Skeletal muscle satellite cell (primary cell): ENCODE data around the gene ZNF609.
"Not testable (repeated sequence)": the region's sequence is repeated elsewhere in the genome, so short reads cannot be mapped to it uniquely, and the experiment has no call there.

Source experiments
- H3K27me3 ChIP-seq: 2 replicates; pipeline ENCODE4 v1.7.0; 2013; ENCODE audit warnings: low read length; ENCODE audit not compliant: control insufficient read depth, insufficient read depth
- H3K36me3 ChIP-seq: 2 replicates; pipeline ENCODE4 v1.7.0; 2013; ENCODE audit warnings: mild to moderate bottlenecking, control low read depth, low read length; ENCODE audit not compliant: insufficient read depth
- H3K4me1 ChIP-seq: 2 replicates; pipeline ENCODE4 v1.7.0; 2013; ENCODE audit warnings: low read length; ENCODE audit not compliant: control insufficient read depth, insufficient read depth
- H3K4me2 ChIP-seq: 2 replicates; pipeline ENCODE4 v1.7.0; 2013; ENCODE audit warnings: mild to moderate bottlenecking, low read length
- H3K4me3 ChIP-seq: 2 replicates; pipeline ENCODE4 v1.7.0; 2013; ENCODE audit warnings: low read length
- H3K9ac ChIP-seq: 2 replicates; pipeline ENCODE4 v1.7.0; 2013; ENCODE audit warnings: mild to moderate bottlenecking, low read depth, low read length, moderate library complexity
- H3K9me3 ChIP-seq: replicated peaks from 2 replicates; pipeline ENCODE4 v1.7.0; 2013; ENCODE audit warnings: mild to moderate bottlenecking, control low read depth, low read length

The ZNF609 gene

DNA sequence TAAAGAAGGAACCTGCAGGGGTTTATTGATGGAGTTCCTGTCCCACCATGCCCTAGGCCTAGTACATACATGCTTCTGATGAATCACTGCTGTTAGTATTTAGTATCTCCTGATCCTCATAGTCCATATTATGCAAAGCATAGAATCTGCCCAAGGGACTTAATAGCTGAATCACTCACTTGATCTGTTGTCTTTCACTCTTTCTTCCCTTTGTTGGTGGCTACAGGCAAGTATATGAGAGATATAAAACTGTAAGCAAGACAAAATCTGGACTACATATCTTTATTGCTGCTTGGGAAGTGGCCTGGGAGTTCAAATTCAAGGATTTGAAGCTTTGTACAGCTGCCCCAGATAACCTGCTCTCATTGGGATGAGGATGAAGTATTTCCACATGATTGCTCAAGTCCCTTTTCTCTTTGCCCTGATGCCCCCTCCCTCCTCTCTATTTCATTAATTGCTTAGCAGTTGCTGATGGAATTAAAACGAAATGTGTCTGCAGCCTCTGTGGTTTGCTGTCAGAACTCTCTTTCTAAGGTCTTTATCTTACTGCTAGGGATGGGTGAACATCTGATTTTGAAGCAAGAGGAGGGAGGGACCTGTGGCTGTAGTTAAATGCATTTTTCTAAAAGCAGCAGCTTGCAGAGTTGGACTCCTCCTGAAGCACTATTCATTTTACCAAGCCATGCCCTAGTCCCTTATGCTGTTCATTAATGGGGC, 114.1 kb downstream of the ZNF609 start:
- Histone ChIP-seq H3K4me3 (no peak overlapping the region), H3K4me1 (peaks cover 8% of the 10 kb centered on the region), H3K4me2 (no peak overlapping the region), H3K27me3 (no peaks in the 10 kb centered on the region), H3K36me3 (no peaks in the 10 kb centered on the region), H3K9ac (no peak overlapping the region), H3K9me3 (no peaks in the 10 kb centered on the region)

DNA sequence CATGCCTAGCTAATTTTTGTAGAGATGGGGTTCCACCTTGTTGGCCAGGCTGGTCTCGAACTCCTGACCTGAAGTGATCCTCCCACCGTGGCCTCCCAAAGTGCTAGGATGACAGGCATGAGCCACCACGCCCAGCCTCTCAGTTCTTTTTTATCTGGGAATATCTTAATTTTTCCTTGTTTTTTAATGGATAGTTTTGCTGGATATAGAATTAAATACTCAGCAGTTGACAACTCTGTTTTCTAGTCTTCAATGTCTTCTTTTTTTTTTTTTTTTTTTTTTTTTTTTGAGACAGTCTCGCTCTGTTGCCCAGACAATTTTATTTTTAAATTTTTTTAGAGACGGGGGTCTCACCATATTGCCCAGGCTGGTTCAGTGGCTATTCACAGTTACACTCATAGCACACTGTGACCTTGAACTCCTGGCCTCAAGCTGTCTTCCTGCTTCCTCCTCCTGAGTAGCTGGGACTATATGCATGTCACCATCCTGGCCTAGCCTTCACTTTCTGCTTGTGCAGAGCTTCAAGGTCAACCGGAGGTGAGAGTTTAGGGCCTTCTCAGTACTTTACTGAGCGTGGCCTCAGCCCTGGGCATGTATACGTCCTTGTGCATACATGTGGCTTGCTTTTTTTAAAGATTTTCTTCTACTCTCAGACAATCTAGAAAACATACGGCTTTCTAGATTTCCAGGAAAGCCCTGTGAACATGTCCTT, 120.5 kb downstream of the ZNF609 start:
- Histone ChIP-seq H3K4me3 (no peak overlapping the region), H3K4me1 (peaks cover 8% of the 10 kb centered on the region), H3K4me2 (no peak overlapping the region), H3K36me3 (no peaks in the 10 kb centered on the region), H3K9ac (no peak overlapping the region), H3K27me3 (no peaks in the 10 kb centered on the region), H3K9me3 (peaks cover 5% of the 10 kb centered on the region)

DNA sequence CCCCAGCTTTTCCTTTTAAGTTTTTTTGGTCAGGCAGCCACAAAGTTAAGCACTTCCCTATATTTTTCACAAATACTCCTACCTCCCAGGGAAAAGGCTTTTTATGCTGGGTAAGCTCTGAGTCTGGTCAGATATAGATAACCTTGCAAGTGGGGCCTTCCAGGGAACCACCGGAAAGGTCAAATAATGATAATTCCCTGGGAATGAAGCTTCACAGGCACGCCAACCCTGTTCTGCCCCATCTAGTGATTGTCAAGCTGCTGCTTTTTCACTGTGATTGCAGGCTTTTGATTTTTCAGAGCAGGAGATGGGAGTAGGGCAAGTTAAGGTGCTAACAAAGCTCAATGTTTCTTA, 121.0 kb downstream of the ZNF609 start:
- peaks cover 8% of the 10 kb centered on the region for H3K4me1 ChIP-seq

DNA sequence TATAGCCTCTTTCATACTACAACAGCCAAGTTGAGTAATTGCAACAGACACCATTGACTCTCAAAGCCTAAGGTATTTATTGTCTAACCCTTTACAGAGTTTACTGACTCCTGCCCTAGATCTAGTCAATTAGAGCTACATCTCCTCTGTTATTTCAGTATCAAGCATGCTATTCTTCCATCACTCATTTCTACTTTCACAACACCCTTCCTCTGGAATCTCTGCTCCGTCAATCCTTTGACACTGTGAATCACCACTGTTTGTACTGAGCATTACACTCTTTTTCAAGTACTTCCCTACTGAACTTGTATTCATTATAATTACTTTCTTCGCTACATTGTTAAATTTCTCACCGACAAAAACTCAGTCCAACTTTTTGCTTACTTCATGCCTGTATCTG, 121.8 kb downstream of the ZNF609 start:
- Histone ChIP-seq H3K27me3 (no peaks in the 10 kb centered on the region), H3K4me3 (no peak overlapping the region), H3K4me2 (no peak overlapping the region), H3K9me3 (peaks cover 5% of the 10 kb centered on the region), H3K36me3 (no peaks in the 10 kb centered on the region), H3K4me1 (peaks cover 15% of the 10 kb centered on the region), H3K9ac (no peak overlapping the region)

More for the DNA sequence above, 121.0 kb downstream of the ZNF609 start:
- H3K9me3 ChIP-seq: peaks cover 5% of the 10 kb centered on the region
- no peaks in the 10 kb centered on the region for H3K36me3 ChIP-seq
- no peaks in the 10 kb centered on the region for H3K27me3 ChIP-seq
- no peak overlapping the region for H3K4me2 ChIP-seq
- no peak overlapping the region for H3K4me3 ChIP-seq
- no peak overlapping the region for H3K9ac ChIP-seq

DNA sequence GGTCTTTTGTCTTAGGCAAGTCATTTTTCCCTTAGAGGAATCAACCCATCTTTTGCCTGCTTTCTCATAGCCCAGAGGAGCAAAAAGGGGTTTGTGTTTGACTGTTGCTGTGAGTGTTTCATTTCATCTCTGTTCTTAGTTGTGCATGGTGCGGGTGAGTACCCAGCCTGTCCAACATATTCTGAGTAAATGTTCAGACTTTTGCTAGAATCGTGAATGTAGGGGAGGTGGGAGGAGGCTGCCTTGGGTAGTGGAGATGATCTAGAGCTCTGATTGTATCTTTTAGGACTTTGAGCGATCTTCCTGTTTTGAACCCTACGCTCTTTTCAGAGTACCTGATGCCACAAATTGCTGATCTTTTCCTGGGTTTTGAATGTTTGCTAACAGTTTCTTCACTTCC, 123.1 kb downstream of the ZNF609 start:
- peaks cover 5% of the 10 kb centered on the region for H3K9me3 ChIP-seq
- no peak overlapping the region for H3K9ac ChIP-seq
- H3K36me3 ChIP-seq: no peaks in the 10 kb centered on the region
- no peak overlapping the region for H3K4me3 ChIP-seq
- H3K27me3 ChIP-seq: no peaks in the 10 kb centered on the region
- peaks cover 15% of the 10 kb centered on the region for H3K4me1 ChIP-seq
- no peak overlapping the region for H3K4me2 ChIP-seq

- Histone ChIP-seq H3K4me1 (peaks cover 15% of the 10 kb centered on the region), H3K9me3 (peaks cover 5% of the 10 kb centered on the region), H3K36me3 (no peaks in the 10 kb centered on the region), H3K27me3 (no peaks in the 10 kb centered on the region), H3K4me3 (no peak overlapping the region), H3K9ac (no peak overlapping the region), H3K4me2 (no peak overlapping the region)
Observed at GRCh38 chr15:64583983-64584382, 123.6 kb downstream of the ZNF609 start.

DNA sequence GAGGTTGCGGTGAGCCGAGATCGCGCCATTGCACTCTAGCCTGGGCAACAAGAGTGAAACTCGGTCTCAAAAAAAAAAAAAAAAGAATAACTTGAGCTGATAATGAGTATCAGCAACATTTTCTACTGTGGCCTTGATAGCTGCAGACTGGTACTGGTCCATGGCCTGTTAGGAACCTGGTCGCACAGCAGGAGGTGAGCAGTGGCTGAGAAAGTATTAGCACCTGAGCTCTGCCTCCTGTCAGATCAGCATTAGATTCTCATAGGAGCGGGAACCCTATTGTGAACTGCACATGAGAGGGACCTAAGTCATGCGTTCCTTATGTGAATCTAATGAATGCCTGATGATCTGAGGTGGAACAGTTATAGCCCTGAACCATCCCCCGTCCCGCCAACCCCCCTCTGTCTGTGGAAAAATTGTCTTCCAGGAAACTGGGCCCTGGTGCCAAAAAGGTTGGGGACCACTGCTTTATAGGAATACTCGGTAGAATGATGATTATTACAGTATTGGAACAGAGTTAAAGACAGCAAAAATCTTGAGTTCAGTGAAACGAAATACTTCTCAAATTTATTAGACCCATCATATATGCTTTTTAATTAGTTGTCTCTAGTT, 126.0 kb downstream of the ZNF609 start:
- no peak overlapping the region for H3K4me3 ChIP-seq
- H3K9ac ChIP-seq: no peak overlapping the region

DNA sequence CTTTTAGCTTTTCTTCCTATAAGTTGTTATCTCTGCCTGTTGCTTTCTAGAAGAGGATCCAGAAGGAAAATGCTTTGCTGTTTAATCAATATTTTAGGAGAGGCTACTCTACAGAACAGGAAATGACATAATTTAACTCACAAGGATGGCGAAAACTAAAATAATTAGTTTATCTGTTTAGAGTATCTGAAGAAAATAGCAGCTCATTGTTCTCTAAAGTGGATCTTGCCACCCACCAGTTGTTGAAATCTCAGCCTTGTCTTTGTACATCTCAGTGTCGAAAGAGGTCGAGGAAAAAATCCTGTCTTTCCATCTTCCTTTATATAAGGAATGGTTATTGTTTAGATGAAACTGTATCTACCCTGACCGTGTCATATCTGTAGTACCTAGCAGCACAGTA, 126.6 kb downstream of the ZNF609 start:
- no peaks in the 10 kb centered on the region for H3K36me3 ChIP-seq

More for the DNA sequence above, 126.0 kb downstream of the ZNF609 start:
- Histone ChIP-seq H3K36me3 (no peaks in the 10 kb centered on the region), H3K4me1 (peaks cover 15% of the 10 kb centered on the region), H3K9me3 (no peaks in the 10 kb centered on the region), H3K4me2 (no peak overlapping the region), H3K27me3 (no peaks in the 10 kb centered on the region)

GRCh38 chr15:64589435-64590084, 129.2 kb downstream of the ZNF609 start:
- Histone ChIP-seq H3K4me2 (no peak overlapping the region), H3K4me3 (no peak overlapping the region), H3K36me3 (no peaks in the 10 kb centered on the region), H3K9me3 (no peaks in the 10 kb centered on the region), H3K4me1 (peaks cover 15% of the 10 kb centered on the region), H3K27me3 (no peaks in the 10 kb centered on the region), H3K9ac (no peak overlapping the region)

More for the DNA sequence above, 126.6 kb downstream of the ZNF609 start:
- H3K4me1 ChIP-seq: peaks cover 15% of the 10 kb centered on the region
- no peak overlapping the region for H3K9ac ChIP-seq
- no peaks in the 10 kb centered on the region for H3K9me3 ChIP-seq
- no peak overlapping the region for H3K4me2 ChIP-seq
- H3K27me3 ChIP-seq: no peaks in the 10 kb centered on the region
- no peak overlapping the region for H3K4me3 ChIP-seq

DNA sequence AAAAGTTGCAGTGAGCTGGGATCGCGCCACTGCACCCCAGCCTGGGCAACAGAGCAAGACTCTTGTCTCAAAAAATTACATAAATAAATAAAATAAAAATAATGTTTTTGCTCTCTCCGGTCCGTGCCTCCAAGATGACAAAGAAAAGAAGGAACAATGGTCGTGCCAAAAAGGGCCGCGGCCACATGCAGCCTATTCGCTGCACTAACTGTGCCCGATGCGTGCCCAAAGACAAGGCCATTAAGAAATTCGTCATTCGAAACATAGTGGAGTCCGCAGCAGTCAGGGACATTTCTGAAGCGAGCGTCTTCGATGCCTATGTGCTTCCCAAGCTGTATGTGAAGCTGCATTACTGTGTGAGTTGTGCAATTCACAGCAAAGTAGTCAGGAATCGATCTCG, 132.5 kb downstream of the ZNF609 start:
- H3K36me3 ChIP-seq, H3K9me3 ChIP-seq, H3K4me1 ChIP-seq, H3K9ac ChIP-seq, H3K4me2 ChIP-seq, H3K27me3 ChIP-seq, H3K4me3 ChIP-seq: not testable (repeated sequence)

- Histone ChIP-seq H3K9me3 (no peaks in the 10 kb centered on the region), H3K4me2 (no peak overlapping the region), H3K4me1 (peaks cover 6% of the 10 kb centered on the region), H3K27me3 (no peaks in the 10 kb centered on the region), H3K36me3 (no peaks in the 10 kb centered on the region), H3K4me3 (no peak overlapping the region), H3K9ac (no peak overlapping the region)
Observed at GRCh38 chr15:64596701-64597476, 136.5 kb downstream of the ZNF609 start.
